SK-N-SH treated with all-trans-retinoic acid at 6 μM for 48 hours (cell line): ENCODE measurements around the gene CAMK2N2.
A peak's percentile ranks its signal among the peaks of the same experiment; 100 is the strongest.

Experiments
- ATAC-seq: fragments of 200-7000 bp; cut with Tn5 transposase; 3 replicates; pipeline ENCODE4 v1.9.1; 2020; ENCODE audit warnings: mild to moderate bottlenecking, moderate library complexity
- ARNTL ChIP-seq: fragments of 450-650 bp; formaldehyde crosslinking; IDR thresholded peaks from 2 replicates; pipeline ENCODE4 v1.5.0; 2020; ENCODE audit warnings: low read depth, mild to moderate bottlenecking, moderate library complexity, borderline replicate concordance
- BACH2 ChIP-seq: fragments of 250-450 bp; sonication (Bioruptor Pico); IDR thresholded peaks from 2 replicates; pipeline ENCODE4 v1.9.0; 2021; ENCODE audit warnings: mild to moderate bottlenecking, borderline replicate concordance
- CSDC2 ChIP-seq: fragments of 250-450 bp; sonication (Bioruptor Pico); IDR thresholded peaks from 2 replicates; pipeline ENCODE4 v1.5.0; 2020; ENCODE audit warnings: mild to moderate bottlenecking, moderate library complexity
- ESRRG ChIP-seq: fragments of 250-450 bp; sonication (Bioruptor Pico); IDR thresholded peaks from 2 replicates; pipeline ENCODE4 v1.6.1; 2021; ENCODE audit warnings: mild to moderate bottlenecking
- GLIS3 ChIP-seq: fragments of 250-450 bp; sonication (Bioruptor Pico); IDR thresholded peaks from 2 replicates; pipeline ENCODE4 v1.5.0; 2020; ENCODE audit warnings: mild to moderate bottlenecking, moderate library complexity
- ISL1 ChIP-seq: fragments of 250-450 bp; sonication (Bioruptor Pico); IDR thresholded peaks from 2 replicates; pipeline ENCODE4 v2.1.2; 2022; ENCODE audit warnings: mild to moderate bottlenecking, moderate library complexity
- OSR1 ChIP-seq: fragments of 250-450 bp; sonication (Bioruptor Pico); IDR thresholded peaks from 2 replicates; pipeline ENCODE4 v1.8.0; 2022; ENCODE audit warnings: moderate library complexity, mild to moderate bottlenecking, inconsistent platforms
- PPARA ChIP-seq: fragments of 250-450 bp; sonication (Bioruptor Pico); IDR thresholded peaks from 2 replicates; pipeline ENCODE4 v1.5.0; 2020; ENCODE audit warnings: mild to moderate bottlenecking, borderline replicate concordance
- RARB ChIP-seq: fragments of 250-450 bp; sonication (Bioruptor Pico); IDR thresholded peaks from 2 replicates; pipeline ENCODE4 v1.8.0; 2021; ENCODE audit warnings: mild to moderate bottlenecking, moderate library complexity
- SNAI2 ChIP-seq: fragments of 250-450 bp; sonication (Bioruptor Pico); IDR thresholded peaks from 2 replicates; pipeline ENCODE4 v1.5.0; 2020; ENCODE audit warnings: mild to moderate bottlenecking, moderate library complexity
- TCF4 ChIP-seq: fragments of 250-450 bp; sonication (Bioruptor Pico); IDR thresholded peaks from 2 replicates; pipeline ENCODE4 v1.8.0; 2021; ENCODE audit warnings: mild to moderate bottlenecking, moderate library complexity, borderline replicate concordance
- TSHZ2 ChIP-seq: fragments of 250-450 bp; sonication (Bioruptor Pico); IDR thresholded peaks from 2 replicates; pipeline ENCODE4 v1.5.0; 2020; ENCODE audit warnings: mild to moderate bottlenecking, moderate library complexity
- ZC3H10 ChIP-seq: fragments of 250-450 bp; sonication (Bioruptor Pico); IDR thresholded peaks from 2 replicates; pipeline ENCODE4 v1.5.1; 2021; ENCODE audit warnings: mild to moderate bottlenecking, moderate library complexity
- ZFP3 ChIP-seq: fragments of 250-450 bp; sonication (Bioruptor Pico); IDR thresholded peaks from 2 replicates; pipeline ENCODE4 v1.5.0; 2020; ENCODE audit warnings: mild to moderate bottlenecking, moderate library complexity
- ZFP30 ChIP-seq: fragments of 450-650 bp; formaldehyde crosslinking; IDR thresholded peaks from 2 replicates; pipeline ENCODE4 v1.5.0; 2022; ENCODE audit warnings: mild to moderate bottlenecking, moderate library complexity
- ZNF565 ChIP-seq: fragments of 450-650 bp; formaldehyde crosslinking; conservative IDR thresholded peaks from 2 replicates; pipeline ENCODE4 v1.5.0; 2020; ENCODE audit warnings: low read depth, mild to moderate bottlenecking, moderate library complexity
- ZNF70 ChIP-seq: fragments of 450-650 bp; formaldehyde crosslinking; IDR thresholded peaks from 2 replicates; pipeline ENCODE4 v1.5.0; 2020; ENCODE audit warnings: mild to moderate bottlenecking, moderate library complexity
- TF ChIP-seq, protein P1 (sequence below): fragments of 250-450 bp; sonication (Bioruptor Pico); IDR thresholded peaks from 2 replicates; pipeline ENCODE4 v1.5.1; 2021; ENCODE audit warnings: mild to moderate bottlenecking, moderate library complexity
- TF ChIP-seq, protein P2 (sequence below): fragments of 250-450 bp; sonication (Bioruptor Pico); IDR thresholded peaks from 2 replicates; pipeline ENCODE4 v1.8.0; 2020; ENCODE audit warnings: mild to moderate bottlenecking, moderate library complexity, borderline replicate concordance

CAMK2N2 gene

GRCh38 chr3:184240384-184241140 lies 20.8 kb downstream of the CAMK2N2 start:
- ATAC-seq, result peak; percentile 70
- TF ChIP-seq, protein P1, sequence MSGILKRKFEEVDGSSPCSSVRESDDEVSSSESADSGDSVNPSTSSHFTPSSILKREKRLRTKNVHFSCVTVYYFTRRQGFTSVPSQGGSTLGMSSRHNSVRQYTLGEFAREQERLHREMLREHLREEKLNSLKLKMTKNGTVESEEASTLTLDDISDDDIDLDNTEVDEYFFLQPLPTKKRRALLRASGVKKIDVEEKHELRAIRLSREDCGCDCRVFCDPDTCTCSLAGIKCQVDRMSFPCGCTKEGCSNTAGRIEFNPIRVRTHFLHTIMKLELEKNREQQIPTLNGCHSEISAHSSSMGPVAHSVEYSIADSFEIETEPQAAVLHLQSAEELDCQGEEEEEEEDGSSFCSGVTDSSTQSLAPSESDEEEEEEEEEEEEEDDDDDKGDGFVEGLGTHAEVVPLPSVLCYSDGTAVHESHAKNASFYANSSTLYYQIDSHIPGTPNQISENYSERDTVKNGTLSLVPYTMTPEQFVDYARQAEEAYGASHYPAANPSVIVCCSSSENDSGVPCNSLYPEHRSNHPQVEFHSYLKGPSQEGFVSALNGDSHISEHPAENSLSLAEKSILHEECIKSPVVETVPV, result no peak
- no peak for TF ChIP-seq OSR1 (CRISPR knock-in tag)
- no peak for TF ChIP-seq ZC3H10 (CRISPR knock-in tag)
- no peak for TF ChIP-seq ZNF565 (CRISPR knock-in tag)
- no peak for TF ChIP-seq TCF4 (CRISPR knock-in tag)
- no peak for TF ChIP-seq ZFP30 (CRISPR knock-in tag)
- TF ChIP-seq ESRRG (CRISPR knock-in tag), result no peak
- TF ChIP-seq GLIS3, result no peak

DNA sequence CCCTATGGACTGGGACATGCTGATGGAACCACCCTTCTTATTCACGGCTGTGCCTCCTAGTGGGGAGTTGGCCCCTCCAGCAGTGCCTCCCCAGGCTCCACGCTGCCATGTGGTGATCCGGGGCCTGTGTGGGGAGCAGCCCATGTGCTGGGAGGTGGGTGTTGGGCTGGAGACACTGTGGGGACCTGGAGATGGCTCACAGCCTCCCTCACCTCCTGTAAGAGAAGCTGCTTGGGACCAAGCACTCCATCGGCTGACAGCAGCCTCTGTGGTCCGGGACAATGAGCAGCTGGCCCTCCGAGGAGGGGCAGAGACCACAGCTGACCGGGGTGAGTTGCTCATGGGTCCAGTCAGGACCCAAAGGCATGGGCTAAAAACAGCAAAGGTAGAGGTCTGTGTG lies 21.6 kb downstream of the CAMK2N2 start:
- ATAC-seq, result no peak
- TF ChIP-seq PPARA, result no peak
- TF ChIP-seq GLIS3, result no peak
- TF ChIP-seq TSHZ2 (CRISPR knock-in tag), result no peak
- no peak for TF ChIP-seq ARNTL (CRISPR knock-in tag)
- no peak for TF ChIP-seq BACH2
- TF ChIP-seq RARB, result no peak
- no peak for TF ChIP-seq ZC3H10 (CRISPR knock-in tag)

- no peak for ATAC-seq
- TF ChIP-seq, protein P2, sequence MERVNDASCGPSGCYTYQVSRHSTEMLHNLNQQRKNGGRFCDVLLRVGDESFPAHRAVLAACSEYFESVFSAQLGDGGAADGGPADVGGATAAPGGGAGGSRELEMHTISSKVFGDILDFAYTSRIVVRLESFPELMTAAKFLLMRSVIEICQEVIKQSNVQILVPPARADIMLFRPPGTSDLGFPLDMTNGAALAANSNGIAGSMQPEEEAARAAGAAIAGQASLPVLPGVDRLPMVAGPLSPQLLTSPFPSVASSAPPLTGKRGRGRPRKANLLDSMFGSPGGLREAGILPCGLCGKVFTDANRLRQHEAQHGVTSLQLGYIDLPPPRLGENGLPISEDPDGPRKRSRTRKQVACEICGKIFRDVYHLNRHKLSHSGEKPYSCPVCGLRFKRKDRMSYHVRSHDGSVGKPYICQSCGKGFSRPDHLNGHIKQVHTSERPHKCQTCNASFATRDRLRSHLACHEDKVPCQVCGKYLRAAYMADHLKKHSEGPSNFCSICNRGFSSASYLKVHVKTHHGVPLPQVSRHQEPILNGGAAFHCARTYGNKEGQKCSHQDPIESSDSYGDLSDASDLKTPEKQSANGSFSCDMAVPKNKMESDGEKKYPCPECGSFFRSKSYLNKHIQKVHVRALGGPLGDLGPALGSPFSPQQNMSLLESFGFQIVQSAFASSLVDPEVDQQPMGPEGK (CRISPR knock-in tag), result no peak
Measured at GRCh38 chr3:184239221-184239620, 22.1 kb downstream of the CAMK2N2 start.

- TF ChIP-seq TCF4 (CRISPR knock-in tag) (no peak), OSR1 (CRISPR knock-in tag) (no peak), ISL1 (CRISPR knock-in tag) (no peak), PPARA (no peak), ESRRG (CRISPR knock-in tag) (no peak), ZC3H10 (CRISPR knock-in tag) (no peak), CSDC2 (CRISPR knock-in tag) (no peak), ZFP3 (no peak), ZFP30 (CRISPR knock-in tag) (no peak), SNAI2 (CRISPR knock-in tag) (no peak), TSHZ2 (CRISPR knock-in tag) (no peak), ARNTL (CRISPR knock-in tag) (no peak), ZNF70 (CRISPR knock-in tag) (no peak)
- TF ChIP-seq, protein P2 (CRISPR knock-in tag), result no peak
- TF ChIP-seq, protein P1, result no peak
Measured at GRCh38 chr3:184238246-184238818, 23.0 kb downstream of the CAMK2N2 start.

More at GRCh38 chr3:184238246-184238818, 23.0 kb downstream of the CAMK2N2 start:
- ATAC-seq, result no peak
